ENCODE data around the gene ZC3H13.
"Not testable (repeated sequence)": the region's sequence is repeated elsewhere in the genome, so short reads cannot be mapped to it uniquely, and the experiment has no call there.

DNA sequence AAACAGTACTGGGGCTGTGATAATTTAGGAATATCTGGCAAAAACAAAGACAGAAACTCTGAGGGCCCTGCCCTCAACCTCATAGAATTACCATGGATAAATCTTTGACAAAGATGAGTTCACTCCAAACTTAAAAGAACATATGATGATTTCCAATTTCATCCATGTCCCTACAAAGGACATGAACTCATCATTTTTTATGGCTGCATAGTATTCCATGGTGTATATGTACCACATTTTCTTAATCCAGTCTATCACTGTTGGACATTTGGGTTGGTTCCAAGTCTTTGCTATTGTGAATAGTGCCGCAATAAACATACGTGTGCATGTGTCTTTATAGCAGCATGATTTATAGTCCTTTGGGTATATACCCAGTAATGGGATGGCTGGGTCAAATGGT lies 71.4 kb downstream of the ZC3H13 start:
- TF ChIP-seq SP1 (IDR thresholded peaks at IDR 0.05; ENCODE audit: low read depth, low read length); ZNF274 (IDR thresholded peaks at IDR 0.05; ENCODE audit: borderline replicate concordance, extremely low read depth, low read length); EP300 (IDR thresholded peaks at IDR 0.05; ENCODE audit: borderline replicate concordance in 1 of 2, low read depth in 2 of 2, low read length in 2 of 2); POLR2A (IDR thresholded peaks at IDR 0.05; ENCODE audit: control extremely low read depth in 1 of 2, low read depth in 2 of 2, low read length in 2 of 2); GABPA (IDR thresholded peaks at IDR 0.05; ENCODE audit: borderline replicate concordance, insufficient read depth, low read length); EZH2 (IDR thresholded peaks at IDR 0.05; ENCODE audit: low read depth, low read length, severe bottlenecking): not testable (repeated sequence)
- TF ChIP-seq, protein P1, sequence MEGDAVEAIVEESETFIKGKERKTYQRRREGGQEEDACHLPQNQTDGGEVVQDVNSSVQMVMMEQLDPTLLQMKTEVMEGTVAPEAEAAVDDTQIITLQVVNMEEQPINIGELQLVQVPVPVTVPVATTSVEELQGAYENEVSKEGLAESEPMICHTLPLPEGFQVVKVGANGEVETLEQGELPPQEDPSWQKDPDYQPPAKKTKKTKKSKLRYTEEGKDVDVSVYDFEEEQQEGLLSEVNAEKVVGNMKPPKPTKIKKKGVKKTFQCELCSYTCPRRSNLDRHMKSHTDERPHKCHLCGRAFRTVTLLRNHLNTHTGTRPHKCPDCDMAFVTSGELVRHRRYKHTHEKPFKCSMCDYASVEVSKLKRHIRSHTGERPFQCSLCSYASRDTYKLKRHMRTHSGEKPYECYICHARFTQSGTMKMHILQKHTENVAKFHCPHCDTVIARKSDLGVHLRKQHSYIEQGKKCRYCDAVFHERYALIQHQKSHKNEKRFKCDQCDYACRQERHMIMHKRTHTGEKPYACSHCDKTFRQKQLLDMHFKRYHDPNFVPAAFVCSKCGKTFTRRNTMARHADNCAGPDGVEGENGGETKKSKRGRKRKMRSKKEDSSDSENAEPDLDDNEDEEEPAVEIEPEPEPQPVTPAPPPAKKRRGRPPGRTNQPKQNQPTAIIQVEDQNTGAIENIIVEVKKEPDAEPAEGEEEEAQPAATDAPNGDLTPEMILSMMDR (IDR thresholded peaks at IDR 0.05; ENCODE audit: control extremely low read depth in 1 of 3, insufficient read depth in 1 of 3, low read depth in 1 of 3, low read length in 3 of 3) = not testable (repeated sequence)

Data from H1 (cell line).